Stimulated activated CD8-positive, alpha-beta memory T cell treated with anti-CD3 and anti-CD28 coated beads, Interleukin-4, amount 100 ng/mL, for 1 hour (primary cell): ENCODE results near the gene LUC7L.
"Not testable (repeated sequence)": the region's sequence is repeated elsewhere in the genome, so short reads cannot be mapped to it uniquely, and the experiment has no call there.

ENCODE experiments used
- DNase-seq, 2 donors: peaks; one replicate each; pipeline ENCODE4 v3.0.0-alpha.2; 2020; ENCODE audit warnings: low read depth in 2 of 2, low spot score in 1 of 2

LUC7L gene

GRCh38 chr16:228852-229730 is at the start of gene LUC7L:
Gene LUC7L (minus strand): TSS chr16:229449. CDS start chr16:229339, 110 bp downstream.
- peak; percentile 64 to 74 for DNase-seq

- DNase-seq = no peak
These were observed 49.7 kb upstream of the LUC7L start for GRCh38 chr16:278863-279366.

- DNase-seq = no peak
These were observed 47.3 kb upstream of the LUC7L start for GRCh38 chr16:276426-277077.

GRCh38 chr16:275786-276232 is 46.6 kb upstream of the LUC7L start, which contains the start of gene RGS11:
Gene RGS11 (minus strand): TSS chr16:275944. CDS start chr16:275911, 33 bp downstream.
- DNase-seq = no peak

GRCh38 chr16:275041-275641 is 45.9 kb upstream of the LUC7L start:
- DNase-seq = no peak

- no peak for DNase-seq
These were observed 44.5 kb upstream of the LUC7L start for GRCh38 chr16:273547-274421.

GRCh38 chr16:272633-273546 is 43.6 kb upstream of the LUC7L start:
- DNase-seq = no peak

- no peak for DNase-seq
These were observed 41.4 kb upstream of the LUC7L start for GRCh38 chr16:270381-271255.

GRCh38 chr16:269061-269796 is 40.0 kb upstream of the LUC7L start:
- DNase-seq = no peak

- no peak for DNase-seq
These were observed 39.1 kb upstream of the LUC7L start for GRCh38 chr16:268141-269053.

GRCh38 chr16:267562-267961 is 38.3 kb upstream of the LUC7L start:
- DNase-seq = not testable (repeated sequence)

GRCh38 chr16:266258-267164 is 37.3 kb upstream of the LUC7L start:
- DNase-seq = no peak

- no peak for DNase-seq
These were observed 36.5 kb upstream of the LUC7L start for GRCh38 chr16:265711-266110.

- no peak for DNase-seq
These were observed 35.8 kb upstream of the LUC7L start for GRCh38 chr16:265002-265529.

GRCh38 chr16:264440-264951 is 35.2 kb upstream of the LUC7L start:
- no peak for DNase-seq
